Neural cell (in vitro differentiated cells): ENCODE results near the gene P4HA3. TPM values are rescaled to one million over a fixed set of nuclear protein-coding genes. Genes with fewer than 3 reads are reported as not detected.

ENCODE experiments used
- H2AFZ ChIP-seq: fragments of 200-600, 300-800 bp; sonication (generic), shearing (Covaris generic); 2 replicates; pipeline ENCODE4 v1.6.0; 2014; ENCODE audit warnings: low read depth, mild to moderate bottlenecking, antibody characterized with exemption, low read length, moderate library complexity
- H3F3A ChIP-seq: fragments of 200-600 bp; shearing (Covaris generic); 2 replicates; pipeline ENCODE4 v1.6.1; 2016; ENCODE audit warnings: mild to moderate bottlenecking, moderate library complexity, mixed read lengths, antibody characterized with exemption, low read length; ENCODE audit not compliant: insufficient read depth, poor library complexity, severe bottlenecking
- H3K27ac ChIP-seq: fragments of 200-600, 300-800 bp; sonication (generic), shearing (Covaris generic); 2 replicates; pipeline ENCODE4 v1.5.1; 2014; ENCODE audit warnings: mild to moderate bottlenecking, low read length, moderate library complexity
- H3K27me3 ChIP-seq: fragments of 300-800, 200-600 bp; sonication (generic), shearing (Covaris generic); 2 replicates; pipeline ENCODE4 v1.6.0; 2014; ENCODE audit warnings: mild to moderate bottlenecking, low read depth, low read length, moderate library complexity; ENCODE audit not compliant: insufficient read depth
- H3K36me3 ChIP-seq: fragments of 300-800, 200-600 bp; sonication (generic), shearing (Covaris generic); 2 replicates; pipeline ENCODE4 v1.5.1; 2014; ENCODE audit warnings: mild to moderate bottlenecking, antibody characterized with exemption, low read length, moderate library complexity; ENCODE audit not compliant: insufficient read depth
- H3K4me2 ChIP-seq: fragments of 300-800, 200-600 bp; sonication (generic), shearing (Covaris generic); 2 replicates; pipeline ENCODE4 v1.6.0; 2014; ENCODE audit warnings: mild to moderate bottlenecking, low read length
- H3K4me3 ChIP-seq: fragments of 300-800, 200-600 bp; sonication (generic), shearing (Covaris generic); 2 replicates; pipeline ENCODE4 v1.5.1; 2014; ENCODE audit warnings: mild to moderate bottlenecking, low read length, moderate library complexity
- H3K79me2 ChIP-seq: fragments of 200-600 bp; shearing (Covaris generic); replicated peaks from 2 replicates; pipeline ENCODE4 v1.6.0; 2014; ENCODE audit warnings: mild to moderate bottlenecking, low read length, moderate library complexity; ENCODE audit not compliant: insufficient read depth
- H3K9ac ChIP-seq: fragments of 300-800, 200-600 bp; sonication (generic), shearing (Covaris generic); 2 replicates; pipeline ENCODE4 v1.6.1; 2016; ENCODE audit warnings: mild to moderate bottlenecking, low read length, mixed read lengths
- H3K9me2 ChIP-seq: fragments of 200-600 bp; shearing (Covaris generic); 2 replicates; pipeline ENCODE4 v1.6.1; 2016; ENCODE audit warnings: mild to moderate bottlenecking, low read length, mixed read lengths; ENCODE audit not compliant: insufficient read depth
- H3K9me3 ChIP-seq: fragments of 200-600, 300-800 bp; sonication (generic), shearing (Covaris generic); 2 replicates; pipeline ENCODE4 v1.6.1; 2016; ENCODE audit warnings: mild to moderate bottlenecking, mixed run types, low read length, moderate library complexity, mixed read lengths
- H4K20me1 ChIP-seq: fragments of 200-600 bp; shearing (Covaris generic); 2 replicates; pipeline ENCODE4 v1.6.1; 2016; ENCODE audit warnings: mild to moderate bottlenecking, mixed run types; ENCODE audit not compliant: insufficient read depth
- CTCF ChIP-seq: fragments of 450-650 bp; IDR thresholded peaks from 2 replicates; pipeline ENCODE4 v1.5.1; 2014; ENCODE audit warnings: antibody characterized with exemption, mild to moderate bottlenecking, moderate library complexity; ENCODE audit not compliant: poor library complexity, severe bottlenecking
- EP300 ChIP-seq: fragments of 450-650 bp; conservative IDR thresholded peaks from 2 replicates; pipeline ENCODE4 v1.6.1; 2014; ENCODE audit warnings: antibody characterized with exemption, mild to moderate bottlenecking, moderate library complexity; ENCODE audit not compliant: poor library complexity, severe bottlenecking
- EZH2 ChIP-seq: fragments of 200-600, 300-800 bp; shearing (Covaris generic), sonication (generic); IDR thresholded peaks from 2 replicates; pipeline ENCODE4 v1.6.1; 2014; ENCODE audit warnings: antibody characterized with exemption, low read length, borderline replicate concordance, mild to moderate bottlenecking; ENCODE audit not compliant: insufficient read depth, poor library complexity, severe bottlenecking
- MXI1 ChIP-seq: fragments of 450-650 bp; conservative IDR thresholded peaks from 2 replicates; pipeline ENCODE4 v1.6.1; 2014; ENCODE audit warnings: antibody characterized with exemption, mild to moderate bottlenecking; ENCODE audit not compliant: poor library complexity, severe bottlenecking
- POLR2AphosphoS5 ChIP-seq: IDR thresholded peaks from 2 replicates; pipeline ENCODE4 v1.6.1; 2012
- RAD21 ChIP-seq: fragments of 450-650 bp; conservative IDR thresholded peaks from 2 replicates; pipeline ENCODE4 v1.6.1; 2014; ENCODE audit warnings: antibody characterized with exemption, mild to moderate bottlenecking, moderate library complexity
- SMC3 ChIP-seq: fragments of 450-650 bp; conservative IDR thresholded peaks from 2 replicates; pipeline ENCODE4 v1.6.1; 2014; ENCODE audit warnings: antibody characterized with exemption, mild to moderate bottlenecking, moderate library complexity; ENCODE audit not compliant: poor library complexity
- TAF1 ChIP-seq: IDR thresholded peaks from 2 replicates; pipeline ENCODE4 v1.6.1; 2012; ENCODE audit warnings: low read depth
- polyA plus RNA-seq: library from polyadenylated mRNA; depleted of rRNA; stranded (reverse); fragments of >200 nt; gene quantifications from 2 replicates; pipeline ENCODE4 v1.2.3, GENCODE V29; 2014
- TF ChIP-seq, protein P1 (sequence below): IDR thresholded peaks from 2 replicates; pipeline ENCODE4 v1.6.1; 2012; ENCODE audit warnings: borderline replicate concordance

Gene P4HA3
- polyA plus RNA-seq, 1 donor from 2014 or later, result not detected

DNA sequence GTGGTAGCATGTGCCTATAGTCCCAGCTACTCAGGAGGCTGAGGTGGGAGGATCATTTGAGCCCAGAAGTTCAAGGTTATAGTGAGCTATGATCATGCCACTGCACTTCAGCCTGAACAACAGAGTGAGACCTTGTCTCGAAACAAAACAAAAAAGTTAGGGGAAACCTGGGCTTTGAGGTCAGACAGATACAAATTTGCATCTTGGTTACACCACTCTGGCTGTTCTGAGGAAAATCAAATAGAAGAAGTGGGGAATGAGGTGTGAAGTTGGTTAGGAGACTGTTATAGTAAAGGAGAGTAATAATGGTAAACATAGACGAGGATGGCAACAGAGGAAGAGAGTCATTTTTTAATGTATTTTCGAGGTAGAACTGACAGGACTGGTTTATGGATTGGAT lies 77.8 kb downstream of the P4HA3 start:
- H3K27me3 ChIP-seq, result no peaks in the 10 kb centered on the region
- no peak overlapping the region for H3K4me2 ChIP-seq
- no peak overlapping the region for H2AFZ ChIP-seq
- TF ChIP-seq, protein P1, sequence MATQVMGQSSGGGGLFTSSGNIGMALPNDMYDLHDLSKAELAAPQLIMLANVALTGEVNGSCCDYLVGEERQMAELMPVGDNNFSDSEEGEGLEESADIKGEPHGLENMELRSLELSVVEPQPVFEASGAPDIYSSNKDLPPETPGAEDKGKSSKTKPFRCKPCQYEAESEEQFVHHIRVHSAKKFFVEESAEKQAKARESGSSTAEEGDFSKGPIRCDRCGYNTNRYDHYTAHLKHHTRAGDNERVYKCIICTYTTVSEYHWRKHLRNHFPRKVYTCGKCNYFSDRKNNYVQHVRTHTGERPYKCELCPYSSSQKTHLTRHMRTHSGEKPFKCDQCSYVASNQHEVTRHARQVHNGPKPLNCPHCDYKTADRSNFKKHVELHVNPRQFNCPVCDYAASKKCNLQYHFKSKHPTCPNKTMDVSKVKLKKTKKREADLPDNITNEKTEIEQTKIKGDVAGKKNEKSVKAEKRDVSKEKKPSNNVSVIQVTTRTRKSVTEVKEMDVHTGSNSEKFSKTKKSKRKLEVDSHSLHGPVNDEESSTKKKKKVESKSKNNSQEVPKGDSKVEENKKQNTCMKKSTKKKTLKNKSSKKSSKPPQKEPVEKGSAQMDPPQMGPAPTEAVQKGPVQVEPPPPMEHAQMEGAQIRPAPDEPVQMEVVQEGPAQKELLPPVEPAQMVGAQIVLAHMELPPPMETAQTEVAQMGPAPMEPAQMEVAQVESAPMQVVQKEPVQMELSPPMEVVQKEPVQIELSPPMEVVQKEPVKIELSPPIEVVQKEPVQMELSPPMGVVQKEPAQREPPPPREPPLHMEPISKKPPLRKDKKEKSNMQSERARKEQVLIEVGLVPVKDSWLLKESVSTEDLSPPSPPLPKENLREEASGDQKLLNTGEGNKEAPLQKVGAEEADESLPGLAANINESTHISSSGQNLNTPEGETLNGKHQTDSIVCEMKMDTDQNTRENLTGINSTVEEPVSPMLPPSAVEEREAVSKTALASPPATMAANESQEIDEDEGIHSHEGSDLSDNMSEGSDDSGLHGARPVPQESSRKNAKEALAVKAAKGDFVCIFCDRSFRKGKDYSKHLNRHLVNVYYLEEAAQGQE, result no peak
- no peak for TF ChIP-seq POLR2AphosphoS5
- no peak for TF ChIP-seq EZH2
- TF ChIP-seq CTCF, result no peak
- no peak for TF ChIP-seq MXI1
- no peaks in the 10 kb centered on the region for H3K9me3 ChIP-seq
- no peak overlapping the region for H3K27ac ChIP-seq
- no peaks in the 10 kb centered on the region for H3F3A ChIP-seq
- H3K79me2 ChIP-seq, result no peaks in the 10 kb centered on the region
- no peak overlapping the region for H3K4me3 ChIP-seq
- no peaks in the 10 kb centered on the region for H4K20me1 ChIP-seq
- H3K9ac ChIP-seq, result no peak overlapping the region
- peaks cover 19% of the 10 kb centered on the region for H3K36me3 ChIP-seq
- no peaks in the 10 kb centered on the region for H3K9me2 ChIP-seq

GRCh38 chr11:74232311-74232950 lies 79.0 kb downstream of the P4HA3 start:
- no peaks in the 10 kb centered on the region for H3K9me3 ChIP-seq
- no peak overlapping the region for H3K9ac ChIP-seq
- no peaks in the 10 kb centered on the region for H3K27me3 ChIP-seq
- no peak overlapping the region for H3K4me3 ChIP-seq
- H3K79me2 ChIP-seq, result no peaks in the 10 kb centered on the region
- H3K36me3 ChIP-seq, result peaks cover 19% of the 10 kb centered on the region
- no peaks in the 10 kb centered on the region for H4K20me1 ChIP-seq
- no peaks in the 10 kb centered on the region for H3F3A ChIP-seq
- no peaks in the 10 kb centered on the region for H3K9me2 ChIP-seq
- H3K27ac ChIP-seq, result no peak overlapping the region
- no peak overlapping the region for H2AFZ ChIP-seq
- H3K4me2 ChIP-seq, result no peak overlapping the region
- TF ChIP-seq RAD21 (no peak), MXI1 (no peak), EP300 (no peak), CTCF (no peak), EZH2 (no peak), SMC3 (no peak), POLR2AphosphoS5 (no peak), TAF1 (no peak)
- TF ChIP-seq, protein P1, result no peak
